Endothelial cell of umbilical vein (primary cell): ENCODE data around the gene SH3BP5. TPM values are rescaled to one million over a fixed set of nuclear protein-coding genes. Genes with fewer than 3 reads are reported as not detected.

Experiments
- BruUV-seq: library from RNA; stranded (reverse); fragments of 400-500 nt; replicated peaks from 2 replicates; lab custom pipeline; 2021; lab: Mats Ljungman, UMichigan
- CTCF ChIA-PET: fragments of 300-600, 350-600 bp; sonication (Branson Sonifier 250); formaldehyde crosslinking; loops from one replicate; lab custom pipeline; 2021; ENCODE audit warnings: antibody characterized with exemption, inconsistent platforms; lab: Charles Lee
- POLR2A ChIA-PET: fragments of 300-600, 350-600 bp; sonication (Branson Sonifier 250); formaldehyde crosslinking; loops from one replicate; lab custom pipeline; 2021; ENCODE audit warnings: antibody characterized with exemption, inconsistent platforms; lab: Charles Lee
- DNase-seq: peaks from one replicate; pipeline ENCODE4 v3.0.0-alpha.2; 2011; ENCODE audit warnings: low read depth, low spot score
- FAIRE-seq: peaks from 2 replicates; lab custom pipeline; 2011; peaks lifted over from hg19 to GRCh38; lab: Jason Lieb, UNC
- H2AFZ ChIP-seq: 2 replicates; pipeline ENCODE4 v1.6.0; 2012; ENCODE audit warnings: low read depth, low read length, control low read depth, inconsistent platforms
- H3K27ac ChIP-seq: 2 replicates; pipeline ENCODE4 v1.5.1; 2011; ENCODE audit warnings: low read depth, mild to moderate bottlenecking, control low read depth, low read length, moderate library complexity; ENCODE audit not compliant: insufficient read depth
- H3K27me3 ChIP-seq, 2 experiments: 2 replicates each; pipeline versions ENCODE4 v1.6.0 to v1.6.1; 2011; ENCODE audit warnings: low read length in 2 of 2, mixed read lengths in 1 of 2; ENCODE audit not compliant: control insufficient read depth in 2 of 2, insufficient read depth in 2 of 2
- H3K36me3 ChIP-seq, 2 experiments: 2 replicates in 1 of 2; 3 replicates in 1 of 2; pipeline ENCODE4 v1.5.1; 2011; ENCODE audit warnings: low read length in 2 of 2, mild to moderate bottlenecking in 1 of 2, moderate library complexity in 1 of 2; ENCODE audit not compliant: control insufficient read depth in 2 of 2, insufficient read depth in 2 of 2; ENCODE audit errors: extremely low read depth in 1 of 2
- H3K4me1 ChIP-seq: 3 replicates; pipeline ENCODE4 v1.5.1; 2011; ENCODE audit warnings: mild to moderate bottlenecking, low read length; ENCODE audit not compliant: control insufficient read depth, insufficient read depth; ENCODE audit errors: extremely low read depth
- H3K4me2 ChIP-seq: 2 replicates; pipeline ENCODE4 v1.6.1; 2011; ENCODE audit warnings: low read length, control low read depth, mixed read lengths; ENCODE audit not compliant: insufficient read depth
- H3K4me3 ChIP-seq, 3 experiments: fragments of 200-600 bp in 1 of 3; sonication (generic), shearing (Covaris generic) in 1 of 3; replicated peaks in 1 of 3; 2 replicates each; pipeline ENCODE4 v1.5.1; 2011 to 2016; ENCODE audit warnings: control low read depth in 3 of 3, low read length in 3 of 3, mild to moderate bottlenecking in 2 of 3, inconsistent platforms in 1 of 3, low read depth in 1 of 3, moderate library complexity in 1 of 3; ENCODE audit not compliant: insufficient read depth in 1 of 3
- H3K79me2 ChIP-seq: 2 replicates; pipeline ENCODE4 v1.6.0; 2012; ENCODE audit warnings: low read length, inconsistent platforms; ENCODE audit not compliant: control insufficient read depth, insufficient read depth
- H3K9ac ChIP-seq: replicated peaks from 2 replicates; pipeline ENCODE3; 2011; ENCODE audit warnings: low read length, control low read depth; ENCODE audit not compliant: insufficient read depth; ENCODE audit errors: extremely low read depth
- H3K9me1 ChIP-seq: replicated peaks from 3 replicates; pipeline ENCODE4 v1.6.0; 2011; ENCODE audit warnings: mild to moderate bottlenecking, low read length; ENCODE audit not compliant: control insufficient read depth, insufficient read depth; ENCODE audit errors: extremely low read depth
- H3K9me3 ChIP-seq: replicated peaks from 2 replicates; pipeline ENCODE4 v1.5.1; 2012; ENCODE audit warnings: low read length, inconsistent platforms; ENCODE audit not compliant: control insufficient read depth, insufficient read depth
- H4K20me1 ChIP-seq: replicated peaks from 2 replicates; pipeline ENCODE3; 2011; ENCODE audit warnings: mild to moderate bottlenecking, low read length; ENCODE audit not compliant: control insufficient read depth, insufficient read depth; ENCODE audit errors: extremely low read depth
- CTCF ChIP-seq, 2 donors: IDR thresholded peaks; 1 replicate in 1 of 2; 2 replicates in 1 of 2; pipeline ENCODE4 v1.5.1; 2011; ENCODE audit warnings: low read length in 2 of 2, mild to moderate bottlenecking in 2 of 2, moderate library complexity in 2 of 2, control low read depth in 1 of 2, inconsistent platforms in 1 of 2, low read depth in 1 of 2; ENCODE audit not compliant: insufficient read depth in 1 of 2; ENCODE audit errors: extremely low read depth in 1 of 2
- EZH2 ChIP-seq: IDR thresholded peaks from 2 replicates; pipeline ENCODE4 v1.6.1; 2012; ENCODE audit warnings: borderline replicate concordance, low read depth, mild to moderate bottlenecking, moderate library complexity, low read length, inconsistent platforms; ENCODE audit not compliant: severe bottlenecking
- FOS ChIP-seq: IDR thresholded peaks from 2 replicates; pipeline ENCODE4 v1.6.1; 2011; ENCODE audit warnings: mild to moderate bottlenecking, low read length, moderate library complexity, borderline replicate concordance; ENCODE audit not compliant: insufficient read depth
- GATA2 ChIP-seq: IDR thresholded peaks from 2 replicates; pipeline ENCODE4 v1.7.0; 2011; ENCODE audit warnings: low read depth, mild to moderate bottlenecking, moderate library complexity, mixed read lengths, low read length; ENCODE audit not compliant: insufficient read length, insufficient read depth
- JUN ChIP-seq: IDR thresholded peaks from 2 replicates; pipeline ENCODE4 v1.6.1; 2011; ENCODE audit warnings: borderline replicate concordance, low read depth; ENCODE audit not compliant: insufficient read length, insufficient read depth
- MAX ChIP-seq: IDR thresholded peaks from 2 replicates; pipeline ENCODE4 v1.6.1; 2011; ENCODE audit not compliant: insufficient read depth, insufficient read length
- MYC ChIP-seq: IDR thresholded peaks from one replicate; pipeline ENCODE4 v1.6.1; 2011; ENCODE audit warnings: mild to moderate bottlenecking, low read depth, low read length
- POLR2A ChIP-seq: IDR thresholded peaks from 2 replicates; pipeline ENCODE4 v1.6.1; 2012; ENCODE audit warnings: low read depth, mild to moderate bottlenecking, control low read depth, low read length
- POLR2AphosphoS5 ChIP-seq: IDR thresholded peaks from 2 replicates; pipeline ENCODE4 v1.6.1; 2012; ENCODE audit warnings: low read depth, mild to moderate bottlenecking, control low read depth, low read length, moderate library complexity; ENCODE audit not compliant: insufficient read depth
- dilution Hi-C: fragments of 300-500 bp; cut with MboI; formaldehyde crosslinking; loops from one replicate; pipeline ENCODE4 v1.15.0; 2019; ENCODE audit warnings: low sequenced_read_pairs; ENCODE audit not compliant: extremely low pct_ligation_motif_present
- intact Hi-C: fragments of 100-400 bp; cut with micrococcal nuclease; formaldehyde crosslinking; loops from one replicate; pipeline ENCODE4 v1.10.0; 2022
- polyA plus RNA-seq, 4 experiments: library from polyadenylated mRNA; depleted of rRNA in 3 of 4; stranded (reverse) in 3 of 4; unstranded in 1 of 4; fragments of >200 nt; gene quantifications; 2 replicates each; pipeline versions ENCODE4 v1.2.1 to v1.2.3, GENCODE V29; 2011 to 2012; ENCODE audit warnings: missing spikeins in 1 of 4
- total RNA-seq: library from RNA; stranded (reverse); gene quantifications from 2 replicates; pipeline ENCODE4 v1.2.3, GENCODE V29; 2021

The SH3BP5 gene
- total and polyA plus RNA-seq, 2 donors (not counting 3 experiments of a cell fraction or from before 2014, with no cell fraction given) = 35.3 to 76.3 TPM

DNA sequence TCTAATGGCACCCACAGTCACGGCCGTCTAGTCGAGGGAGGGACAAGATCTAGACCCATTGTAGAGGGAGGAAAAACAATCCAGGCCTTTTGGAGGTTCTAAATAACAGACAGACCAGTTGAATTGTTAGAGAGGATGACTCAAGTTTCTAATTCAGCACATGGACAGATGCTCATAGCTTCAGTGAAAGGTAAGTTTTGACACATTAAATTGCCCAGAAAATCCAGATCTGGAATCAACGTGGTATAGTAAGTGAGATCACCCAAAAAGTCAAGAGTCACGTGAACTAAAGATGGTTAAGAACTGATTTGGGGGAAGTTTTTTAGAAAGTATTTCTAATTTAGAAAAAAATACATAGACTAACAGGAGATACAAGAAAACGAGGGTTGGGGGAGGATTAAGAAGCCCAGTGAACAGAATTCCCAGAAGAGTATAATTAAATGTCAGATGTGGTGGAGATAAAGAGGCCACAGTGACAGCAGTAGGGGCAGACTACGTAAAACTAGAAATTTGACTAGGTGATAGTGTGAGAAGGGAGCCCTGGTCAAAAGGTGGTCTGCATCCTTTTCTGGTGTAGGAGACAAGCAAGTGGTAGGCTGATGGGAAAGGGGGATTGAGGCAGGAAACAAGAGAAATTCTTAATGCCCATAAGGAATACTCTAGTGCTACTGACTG, 79.2 kb downstream of the SH3BP5 start:
- Histone ChIP-seq H3K4me3 (no peak overlapping the region), H3K4me1 (no peaks in the 10 kb centered on the region), H3K36me3 (peaks cover 24 to 33% of the 10 kb centered on the region in 2 experiments), H3K79me2 (no peaks in the 10 kb centered on the region), H3K27me3 (no peaks in the 10 kb centered on the region), H3K27ac (no peak overlapping the region), H3K9me3 (no peaks in the 10 kb centered on the region), H3K9ac (no peak overlapping the region), H3K4me2 (no peak overlapping the region), H3K9me1 (no peaks in the 10 kb centered on the region), H2AFZ (no peak overlapping the region), H4K20me1 (no peaks in the 10 kb centered on the region)
- DNase-seq (no peak), FAIRE-seq (no peak)
- ChIA-PET POLR2A (no interaction called here), CTCF (interaction anchor here (1.3 kb wide), 1 partner anchor 152 kb away, joined by 8 read pairs; no protein-coding TSS in a partner anchor)
- TF ChIP-seq POLR2AphosphoS5 (no peak), CTCF (IDR thresholded peaks at IDR 0.05; ENCODE audit: extremely low read depth in 1 of 2, insufficient read depth in 1 of 2, low read depth in 1 of 2, low read length in 2 of 2) (no peak), EZH2 (no peak), MAX (no peak), GATA2 (no peak), POLR2A (no peak), MYC (no peak), JUN (no peak), FOS (no peak)
- intact Hi-C loops (no loop called here), dilution Hi-C loops (no loop called here)
- BruUV-seq = no TSS peak
